Gastroesophageal sphincter (tissue), 3 donors: ENCODE measurements around the gene CCDC92.
"Not testable (repeated sequence)": the region's sequence is repeated elsewhere in the genome, so short reads cannot be mapped to it uniquely, and the experiment has no call there.

Experiments used
- EP300 ChIP-seq: sonication (generic); formaldehyde crosslinking; IDR thresholded peaks from one replicate; pipeline ENCODE4 v1.6.1; 2017; ENCODE audit warnings: antibody characterized with exemption, mild to moderate bottlenecking
- POLR2A ChIP-seq, 2 donors: fragments of 450-650 bp; IDR thresholded peaks; one replicate each; pipeline ENCODE4 v1.6.1; 2017; ENCODE audit warnings: antibody characterized with exemption in 2 of 2, mild to moderate bottlenecking in 2 of 2, moderate library complexity in 1 of 2
- POLR2AphosphoS5 ChIP-seq: sonication (generic); formaldehyde crosslinking; IDR thresholded peaks from one replicate; pipeline ENCODE4 v1.6.1; 2017; ENCODE audit warnings: antibody characterized with exemption
- TF ChIP-seq, protein P1 (sequence below), 4 experiments: fragments of 200-600 bp in 2 of 4; fragments of 450-650 bp in 2 of 4; sonication (generic) in 1 of 4; IDR thresholded peaks; one replicate each; pipeline ENCODE4 v1.5.1; 2017 to 2019; ENCODE audit warnings: antibody characterized with exemption in 4 of 4, mild to moderate bottlenecking in 2 of 4, moderate library complexity in 2 of 4

- TF ChIP-seq POLR2AphosphoS5; POLR2A (IDR thresholded peaks at IDR 0.05); EP300: not testable (repeated sequence)
- TF ChIP-seq, protein P1, sequence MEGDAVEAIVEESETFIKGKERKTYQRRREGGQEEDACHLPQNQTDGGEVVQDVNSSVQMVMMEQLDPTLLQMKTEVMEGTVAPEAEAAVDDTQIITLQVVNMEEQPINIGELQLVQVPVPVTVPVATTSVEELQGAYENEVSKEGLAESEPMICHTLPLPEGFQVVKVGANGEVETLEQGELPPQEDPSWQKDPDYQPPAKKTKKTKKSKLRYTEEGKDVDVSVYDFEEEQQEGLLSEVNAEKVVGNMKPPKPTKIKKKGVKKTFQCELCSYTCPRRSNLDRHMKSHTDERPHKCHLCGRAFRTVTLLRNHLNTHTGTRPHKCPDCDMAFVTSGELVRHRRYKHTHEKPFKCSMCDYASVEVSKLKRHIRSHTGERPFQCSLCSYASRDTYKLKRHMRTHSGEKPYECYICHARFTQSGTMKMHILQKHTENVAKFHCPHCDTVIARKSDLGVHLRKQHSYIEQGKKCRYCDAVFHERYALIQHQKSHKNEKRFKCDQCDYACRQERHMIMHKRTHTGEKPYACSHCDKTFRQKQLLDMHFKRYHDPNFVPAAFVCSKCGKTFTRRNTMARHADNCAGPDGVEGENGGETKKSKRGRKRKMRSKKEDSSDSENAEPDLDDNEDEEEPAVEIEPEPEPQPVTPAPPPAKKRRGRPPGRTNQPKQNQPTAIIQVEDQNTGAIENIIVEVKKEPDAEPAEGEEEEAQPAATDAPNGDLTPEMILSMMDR (IDR thresholded peaks at IDR 0.05), result not testable (repeated sequence)
Measured at GRCh38 chr12:123946516-123947505, 25.8 kb downstream of the CCDC92 start.
